GM18520 (cell line): ENCODE results near the gene NTRK3.

Source experiments
- ATAC-seq: cut with Tn5 transposase; IDR thresholded peaks from one replicate; pipeline ENCODE4 v1.9.1; 2021; ENCODE audit not compliant: unreplicated experiment

Gene NTRK3

GRCh38 chr15:88258093-88258641, 1.6 kb upstream of the NTRK3 start:
- no peak for ATAC-seq

DNA sequence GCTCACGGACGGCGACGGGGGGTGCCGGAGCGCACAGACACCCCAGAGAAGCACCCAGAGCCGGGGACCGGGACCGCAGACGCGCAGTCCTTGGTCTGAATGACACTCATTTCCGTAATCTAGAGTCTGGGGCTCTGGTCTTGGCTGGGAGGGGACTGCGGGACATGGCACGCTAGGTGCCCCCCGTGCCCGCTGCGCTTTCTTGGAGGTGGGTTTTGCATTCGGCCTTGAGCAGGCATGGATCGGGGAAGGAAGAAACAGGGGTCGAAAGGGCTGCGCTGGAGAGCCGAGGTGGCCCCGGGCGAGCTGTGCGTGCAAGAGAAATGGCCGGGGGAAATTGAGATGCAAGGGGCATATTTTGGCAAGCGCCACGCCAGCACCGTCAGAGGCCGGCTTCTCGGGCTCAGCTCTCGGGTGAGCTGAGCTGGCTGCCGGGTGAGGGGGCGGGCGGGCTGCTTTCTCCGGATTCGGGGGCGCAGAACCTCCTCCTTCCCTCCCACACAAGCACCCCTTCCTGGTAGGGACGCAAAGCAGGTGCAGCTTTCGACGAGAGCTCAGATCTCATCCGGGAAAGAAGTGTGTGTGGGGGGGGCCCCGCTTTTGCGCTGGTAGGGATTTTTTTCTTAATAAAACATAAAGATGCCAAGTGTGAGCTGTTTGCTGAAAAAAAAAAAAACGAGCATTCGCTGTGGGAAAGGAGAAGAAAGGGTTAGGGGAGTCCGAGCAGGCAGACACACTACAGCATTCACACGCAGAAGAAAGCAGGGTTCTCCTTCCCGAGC, 963 bp upstream of the NTRK3 start:
- ATAC-seq = no peak

- no peak for ATAC-seq
These were observed 858 bp downstream of the NTRK3 start for GRCh38 chr15:88255484-88256278.

DNA sequence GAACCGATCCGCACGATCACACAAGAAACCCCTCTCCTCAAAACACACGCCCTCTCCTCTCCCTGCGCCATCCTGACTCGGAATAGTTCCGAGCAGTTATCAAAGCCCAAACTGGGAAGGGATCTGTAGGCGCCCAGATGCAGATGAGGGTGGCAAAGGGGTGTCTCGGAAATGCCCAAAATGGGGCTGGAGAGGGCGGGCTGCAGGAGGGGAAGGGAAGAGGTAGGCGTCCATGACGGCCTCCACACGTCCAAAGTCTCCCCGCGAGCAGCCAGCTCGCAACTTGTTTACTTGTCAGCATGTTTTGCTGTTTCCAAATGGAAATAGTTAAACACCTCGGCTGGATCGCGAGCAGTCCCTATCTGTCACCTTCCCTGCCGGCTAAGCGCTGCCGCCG, 1.5 kb downstream of the NTRK3 start:
- no peak for ATAC-seq

DNA sequence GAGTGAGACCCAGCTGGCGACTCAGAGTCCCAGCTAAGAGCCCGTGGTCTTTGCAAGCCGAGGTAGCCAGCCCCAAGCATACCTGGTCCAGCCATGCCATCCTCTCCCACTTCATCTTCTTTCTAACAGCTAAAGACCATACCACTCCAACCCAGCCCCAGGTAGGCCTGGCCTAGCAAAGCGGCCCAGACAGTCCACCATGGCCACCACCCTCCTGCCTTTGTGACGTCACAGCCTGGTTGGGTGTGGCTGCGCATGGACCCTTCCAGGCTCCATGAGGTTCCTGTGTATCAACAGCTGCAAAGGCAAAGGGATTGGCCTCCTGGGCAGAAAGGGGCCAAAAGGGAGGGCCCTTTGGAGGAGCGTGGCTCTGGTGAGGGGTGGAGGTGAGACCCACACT, 4.1 kb downstream of the NTRK3 start:
- ATAC-seq = no peak

GRCh38 chr15:88250826-88251225, 5.7 kb downstream of the NTRK3 start:
- ATAC-seq = no peak

DNA sequence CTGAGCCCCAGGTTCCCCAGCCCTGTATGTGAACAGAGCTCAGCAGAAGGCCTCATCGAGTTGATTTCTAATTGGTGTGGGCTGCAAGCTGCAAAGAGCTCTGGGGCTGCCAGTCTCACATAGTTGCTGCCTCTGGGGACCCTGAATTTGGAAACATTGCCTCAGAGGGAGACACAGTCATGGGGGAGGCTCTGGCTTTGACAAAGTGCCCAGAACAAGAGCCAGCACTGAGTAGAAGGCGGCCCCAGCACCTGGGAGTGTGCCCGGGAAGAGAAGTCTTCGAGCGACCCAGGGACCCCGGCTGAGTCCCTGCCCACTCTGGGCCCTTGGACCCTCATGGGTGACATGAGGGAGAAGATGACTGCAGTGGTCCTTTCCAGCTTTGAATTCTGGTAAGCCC, 7.3 kb downstream of the NTRK3 start:
- ATAC-seq = no peak

DNA sequence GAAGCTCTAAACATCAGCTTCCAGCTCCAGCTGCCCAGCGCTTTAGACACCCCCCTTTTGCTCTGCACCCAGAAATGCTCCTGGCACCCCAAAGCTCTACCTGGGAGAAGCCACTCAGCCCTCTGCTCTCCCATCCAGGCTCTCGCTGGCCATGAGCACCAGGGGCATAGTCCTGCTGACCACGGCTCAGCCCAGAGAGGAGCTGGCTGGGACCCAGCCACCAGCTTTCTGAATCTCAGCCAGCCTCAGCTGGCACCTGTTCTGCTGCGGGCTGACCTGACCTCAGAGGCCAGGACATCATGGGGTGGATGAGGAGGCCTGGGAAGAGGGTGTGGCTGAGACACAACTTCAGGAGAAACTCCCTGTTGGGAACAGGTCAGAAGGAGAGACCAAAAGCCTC, 8.6 kb downstream of the NTRK3 start:
- no peak for ATAC-seq

DNA sequence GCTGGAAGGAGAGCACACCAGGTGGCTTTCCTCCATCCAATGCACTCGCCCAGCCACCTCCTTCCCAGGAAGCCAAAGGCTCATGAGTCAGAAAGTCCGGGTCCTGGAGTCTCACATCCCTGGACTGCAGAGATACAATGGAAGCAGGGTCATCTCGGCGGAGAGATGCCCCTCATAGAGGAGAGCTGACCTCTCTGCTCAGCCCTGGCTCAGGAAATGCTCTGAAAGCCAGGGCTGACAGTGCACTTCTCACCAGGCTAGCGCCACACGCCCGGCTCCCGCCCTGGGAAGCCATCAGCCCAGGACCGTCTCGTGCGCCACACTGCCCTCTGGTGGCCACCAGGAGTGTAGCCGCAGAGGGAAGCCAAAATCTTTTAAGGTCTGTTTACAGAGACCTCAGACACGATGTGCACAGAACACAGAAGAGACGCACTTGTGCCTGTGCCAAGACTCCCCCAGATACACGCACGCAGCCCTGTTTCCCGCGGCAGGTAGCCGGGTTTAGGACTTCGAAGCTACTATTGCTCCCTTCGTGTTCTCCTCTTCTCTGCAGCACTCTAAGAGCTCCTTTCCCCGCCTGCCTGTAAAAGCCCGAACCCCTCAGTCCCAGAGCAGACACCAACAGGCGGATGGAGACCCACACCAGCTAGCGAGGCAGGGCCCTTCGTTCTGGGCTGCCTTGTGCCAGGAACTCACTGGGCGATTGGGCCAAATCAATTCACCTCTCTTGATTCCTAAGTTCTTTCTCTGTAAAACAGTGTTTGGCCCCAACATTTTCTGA, 9.7 kb downstream of the NTRK3 start:
- peak; percentile 55 for ATAC-seq

DNA sequence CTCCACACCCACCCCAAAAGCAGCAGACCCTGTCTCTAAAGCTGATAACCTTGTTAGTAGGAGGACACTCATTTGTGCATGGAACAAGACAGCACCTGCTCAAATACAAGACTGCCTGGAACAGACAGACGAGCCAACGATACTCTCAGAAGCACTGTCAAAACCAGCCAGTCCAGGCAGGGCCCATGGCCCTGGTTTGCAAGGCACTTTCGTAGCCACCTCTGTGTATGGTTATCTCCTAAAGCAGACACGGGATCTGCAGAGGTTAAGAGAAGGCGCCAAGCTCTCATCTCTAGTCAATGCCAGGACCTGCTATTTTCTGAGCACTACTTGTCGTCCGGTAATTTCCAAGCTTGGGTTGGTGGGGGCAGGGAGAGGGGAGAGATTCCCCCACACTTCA, 10.5 kb downstream of the NTRK3 start:
- ATAC-seq = no peak

DNA sequence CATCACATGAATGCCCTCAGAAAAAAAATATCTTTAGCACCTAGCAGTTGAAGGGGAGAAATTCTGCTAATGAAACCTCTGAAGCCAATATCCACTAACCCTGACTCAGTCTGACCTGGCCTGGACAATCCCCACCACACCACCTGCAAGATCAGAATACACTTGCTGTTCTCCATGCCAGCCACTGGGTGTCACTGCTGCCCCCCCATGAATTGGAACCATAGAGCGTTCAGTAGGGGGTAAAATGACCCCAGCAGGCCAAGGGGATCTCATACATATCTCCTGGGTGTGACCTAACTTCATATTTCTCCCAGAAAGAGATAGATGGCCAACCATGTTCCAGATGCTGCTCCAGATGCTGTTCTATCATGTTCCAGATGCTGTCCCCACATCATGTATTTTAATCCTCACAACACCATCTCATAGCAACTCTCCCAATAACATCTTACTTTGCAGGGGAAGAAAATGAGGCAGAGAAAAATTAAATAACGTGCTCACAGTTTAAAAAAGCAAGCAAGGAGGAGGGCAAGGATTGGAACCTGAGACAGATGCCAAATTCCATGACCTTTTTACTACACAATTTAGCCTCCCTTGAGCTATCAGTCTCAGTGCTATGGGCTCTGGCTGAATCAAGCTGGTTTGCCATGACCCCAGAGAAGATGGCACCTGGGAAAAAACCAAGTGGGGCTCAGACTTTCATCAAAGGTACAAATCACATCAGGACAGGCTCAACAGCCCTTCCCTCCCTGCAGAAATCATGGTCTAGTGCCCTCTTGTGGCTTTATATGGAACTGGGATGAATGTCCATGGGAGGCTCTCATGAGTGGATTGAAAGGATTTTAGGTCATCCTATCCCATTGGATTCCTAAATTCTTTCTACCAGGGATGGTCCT, 12.4 kb downstream of the NTRK3 start:
- no peak for ATAC-seq

DNA sequence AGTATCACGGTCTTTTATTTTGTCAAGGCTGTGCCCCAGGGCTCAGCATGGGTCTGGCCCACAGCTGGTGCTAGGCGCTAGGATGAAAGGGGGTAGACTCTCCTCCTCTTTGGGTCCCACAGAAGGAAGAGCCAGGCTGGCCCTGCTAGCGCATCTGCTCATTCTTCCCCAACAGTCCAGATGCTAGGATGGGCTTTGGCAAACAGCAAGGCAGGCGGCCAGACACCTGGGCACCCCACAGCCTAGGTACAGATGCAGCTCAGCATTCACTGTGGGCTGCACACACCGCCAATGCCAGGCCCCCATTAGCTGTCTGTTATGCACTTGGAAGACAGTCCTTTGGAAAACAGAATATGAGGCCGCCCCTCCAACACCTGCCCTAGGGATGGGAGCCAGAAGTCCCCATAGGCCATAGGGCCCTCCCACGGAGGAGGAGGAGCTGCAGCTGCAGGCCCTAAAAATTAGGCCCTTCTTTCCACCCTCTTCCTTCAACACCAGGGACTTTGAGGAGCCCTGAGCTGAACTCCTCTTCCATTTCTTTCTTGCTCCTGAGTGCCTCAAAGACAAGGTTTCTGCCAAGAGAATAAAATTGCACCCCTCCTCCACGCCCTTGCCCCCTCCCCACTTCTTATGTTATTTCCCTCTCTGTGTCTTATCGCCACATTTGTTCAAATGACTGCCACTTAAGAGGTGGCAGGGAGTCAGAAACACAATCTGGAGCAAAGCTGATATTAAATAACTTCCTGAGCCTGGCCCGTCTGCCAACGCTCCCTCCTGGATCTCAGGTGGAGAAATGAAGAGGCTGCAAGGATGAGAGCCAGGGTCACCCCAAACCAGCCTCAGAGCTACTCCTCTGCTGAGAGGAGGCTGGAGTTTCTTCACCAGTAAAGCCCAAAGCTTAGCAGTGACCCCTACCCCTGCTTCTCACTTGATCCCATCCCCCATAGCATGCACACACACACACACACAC, 13.7 kb downstream of the NTRK3 start:
- no peak for ATAC-seq

- ATAC-seq = no peak
These were observed 15.1 kb downstream of the NTRK3 start for GRCh38 chr15:88241461-88241860.

DNA sequence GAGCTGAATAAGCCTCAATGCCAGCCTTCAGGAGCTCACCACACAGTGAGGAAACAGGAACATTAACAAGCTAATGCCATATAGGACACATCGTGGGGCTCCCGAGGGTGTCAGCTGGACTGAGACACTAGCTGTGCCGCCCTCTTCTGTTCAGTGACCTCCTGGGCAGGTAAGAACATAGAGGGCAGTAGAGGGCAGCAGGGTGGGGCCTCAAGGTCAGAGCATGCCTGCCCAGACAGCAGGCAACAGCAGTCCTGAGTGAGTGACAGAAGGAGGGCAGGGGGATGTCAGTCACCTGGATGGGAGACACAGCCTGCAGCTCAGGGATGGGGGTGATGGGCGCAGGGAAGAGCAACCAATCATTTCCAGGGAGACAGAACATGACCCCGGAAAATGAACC, 15.5 kb downstream of the NTRK3 start:
- ATAC-seq = no peak

GRCh38 chr15:88239594-88239993, 16.9 kb downstream of the NTRK3 start:
- ATAC-seq = no peak

DNA sequence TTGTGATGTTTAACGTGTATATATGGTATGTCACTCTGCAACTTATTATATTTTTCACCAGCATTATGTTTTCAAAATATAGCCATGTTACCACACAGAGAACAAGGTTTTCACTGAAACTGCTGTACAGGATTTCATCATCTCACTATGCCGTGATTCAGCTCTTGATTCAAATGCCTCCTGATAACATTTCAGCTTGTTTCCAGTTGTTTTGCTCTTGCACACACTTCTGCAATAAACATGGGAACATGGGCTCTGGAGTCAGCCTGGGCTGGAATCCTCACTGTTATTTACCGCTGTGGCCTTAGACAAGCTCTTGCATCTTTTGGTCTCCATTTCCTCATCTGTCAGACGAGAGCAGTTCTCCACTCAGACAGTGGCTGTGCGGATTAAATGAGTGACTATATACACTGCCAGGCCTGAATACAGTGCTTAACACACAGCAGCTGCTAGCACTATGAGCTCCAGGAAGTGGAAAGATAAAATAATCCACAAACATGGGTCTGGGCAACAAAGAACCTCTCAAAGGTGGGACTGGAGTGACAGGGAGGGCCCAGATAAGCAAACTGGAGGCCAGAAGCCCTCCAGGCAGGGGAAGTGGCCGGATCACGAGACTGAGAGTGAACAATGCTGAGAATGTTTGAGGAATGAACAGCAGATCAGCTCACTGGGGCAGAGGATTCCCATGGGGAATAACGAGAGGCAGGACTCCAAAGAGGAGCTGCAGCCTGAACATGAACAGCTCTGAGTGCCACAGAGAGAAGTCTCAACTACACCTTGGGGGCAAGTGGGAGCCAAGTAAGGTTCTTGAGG, 17.7 kb downstream of the NTRK3 start:
- no peak for ATAC-seq

DNA sequence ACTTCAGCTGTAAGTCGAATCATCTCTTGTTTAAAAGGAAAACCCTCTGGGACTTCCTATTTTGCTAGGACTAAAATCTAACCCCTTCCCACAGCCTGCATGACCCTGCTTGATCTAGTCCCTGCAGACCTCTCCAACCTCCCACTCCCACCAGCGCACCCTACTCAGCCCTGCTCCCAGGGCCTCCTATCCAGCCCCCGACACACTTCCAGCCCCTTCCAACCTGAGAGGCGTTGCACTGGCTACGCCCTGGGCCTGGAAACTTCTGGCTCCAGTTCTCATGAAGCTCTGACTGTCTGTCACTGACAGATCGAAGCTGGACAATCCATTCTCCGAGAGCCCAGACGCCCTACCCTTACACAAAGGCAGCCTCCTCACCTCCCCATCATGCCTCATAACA, 21.8 kb downstream of the NTRK3 start:
- ATAC-seq = no peak

GRCh38 chr15:88233921-88234320, 22.6 kb downstream of the NTRK3 start:
- no peak for ATAC-seq
